Measurements from ENCODE around the gene RPA1.
A peak's percentile ranks its signal among the peaks of the same experiment; 100 is the strongest.

RPA1 gene

DNA sequence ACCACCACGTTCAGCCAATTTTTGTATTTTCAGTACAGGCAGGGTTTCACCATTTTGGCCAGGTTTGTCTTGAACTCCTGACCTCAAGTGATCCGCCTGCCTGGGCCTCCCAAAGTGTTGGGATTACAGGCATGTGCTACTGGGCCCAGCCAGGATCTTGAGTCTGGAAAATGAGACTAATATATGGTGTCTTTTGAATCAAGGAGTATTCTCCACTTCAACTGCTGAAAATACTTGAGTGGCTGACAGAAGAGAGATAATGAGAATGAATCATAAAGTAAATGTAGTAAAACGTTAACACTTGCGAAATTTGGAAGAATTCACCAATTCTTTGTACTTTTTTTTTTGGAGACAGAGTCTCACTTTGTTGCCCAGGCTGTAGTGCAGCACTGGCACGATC, 16.7 kb upstream of the RPA1 start:
- no peak overlapping the region for H3K4me3 ChIP-seq (ENCODE audit: low read depth, low read length)
- TF ChIP-seq, protein P1, sequence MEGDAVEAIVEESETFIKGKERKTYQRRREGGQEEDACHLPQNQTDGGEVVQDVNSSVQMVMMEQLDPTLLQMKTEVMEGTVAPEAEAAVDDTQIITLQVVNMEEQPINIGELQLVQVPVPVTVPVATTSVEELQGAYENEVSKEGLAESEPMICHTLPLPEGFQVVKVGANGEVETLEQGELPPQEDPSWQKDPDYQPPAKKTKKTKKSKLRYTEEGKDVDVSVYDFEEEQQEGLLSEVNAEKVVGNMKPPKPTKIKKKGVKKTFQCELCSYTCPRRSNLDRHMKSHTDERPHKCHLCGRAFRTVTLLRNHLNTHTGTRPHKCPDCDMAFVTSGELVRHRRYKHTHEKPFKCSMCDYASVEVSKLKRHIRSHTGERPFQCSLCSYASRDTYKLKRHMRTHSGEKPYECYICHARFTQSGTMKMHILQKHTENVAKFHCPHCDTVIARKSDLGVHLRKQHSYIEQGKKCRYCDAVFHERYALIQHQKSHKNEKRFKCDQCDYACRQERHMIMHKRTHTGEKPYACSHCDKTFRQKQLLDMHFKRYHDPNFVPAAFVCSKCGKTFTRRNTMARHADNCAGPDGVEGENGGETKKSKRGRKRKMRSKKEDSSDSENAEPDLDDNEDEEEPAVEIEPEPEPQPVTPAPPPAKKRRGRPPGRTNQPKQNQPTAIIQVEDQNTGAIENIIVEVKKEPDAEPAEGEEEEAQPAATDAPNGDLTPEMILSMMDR (IDR thresholded peaks at IDR 0.05; ENCODE audit: low read depth, low read length), result no peak

DNA sequence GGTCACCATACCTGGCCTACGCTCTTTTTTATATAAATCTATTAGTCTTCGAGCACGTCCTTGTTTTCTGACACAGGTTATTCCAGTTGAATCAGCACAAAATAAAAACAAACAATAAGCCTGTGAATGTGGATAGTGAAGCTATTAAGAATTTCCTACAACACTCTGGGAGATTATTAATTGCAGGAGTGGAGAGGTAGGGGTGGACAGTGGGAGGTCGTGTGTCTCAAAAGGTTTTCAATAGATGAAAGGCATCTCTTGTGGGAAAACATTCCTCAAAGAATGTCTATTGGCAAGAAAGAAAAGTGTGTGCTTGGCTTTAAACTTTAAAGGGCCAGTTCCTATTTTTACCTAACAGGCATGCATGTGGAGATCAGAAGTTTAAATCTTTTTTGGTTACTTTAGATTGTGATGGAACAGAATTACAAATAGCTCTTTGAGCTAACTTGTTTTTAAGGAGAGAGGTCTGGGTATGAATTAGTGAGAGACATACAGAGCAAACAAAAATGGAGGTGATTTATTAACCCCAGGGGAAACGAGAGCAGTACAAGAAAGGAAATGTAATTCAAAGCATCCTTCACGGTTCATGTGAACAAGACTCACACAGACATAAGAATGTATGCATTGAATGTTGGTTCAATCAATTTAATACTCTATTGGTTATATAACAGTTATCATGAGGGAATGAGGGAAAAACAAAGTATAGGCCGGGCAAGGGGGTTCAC, 9.1 kb upstream of the RPA1 start:
- no peak overlapping the region for H3K4me3 ChIP-seq (ENCODE audit: low read depth, low read length)
- TF ChIP-seq, protein P1 (IDR thresholded peaks at IDR 0.05; ENCODE audit: low read depth, low read length), result no peak

DNA sequence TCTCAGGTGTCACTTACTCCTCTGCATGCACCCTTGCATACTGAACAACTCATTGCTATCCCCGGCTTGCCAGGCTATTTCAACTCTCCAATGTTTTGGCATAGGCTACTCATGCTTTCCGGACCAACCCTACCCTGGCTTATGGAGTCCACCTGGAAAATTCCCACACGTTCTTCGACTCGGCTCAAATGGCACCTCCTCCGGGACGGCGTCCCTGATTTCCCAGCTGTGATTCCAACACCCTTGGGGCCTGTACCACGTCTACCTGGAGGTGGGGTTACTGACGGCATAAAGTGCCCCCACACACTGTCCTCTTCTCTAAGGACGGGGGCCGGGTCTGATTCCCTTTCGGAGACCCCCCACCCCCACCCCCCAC, 601 bp upstream of the RPA1 start:
- H3K4me3 ChIP-seq (ENCODE audit: low read depth, low read length), result peak overlapping the region; percentile 69
- TF ChIP-seq, protein P1 (IDR thresholded peaks at IDR 0.05; ENCODE audit: low read depth, low read length), result no peak

DNA sequence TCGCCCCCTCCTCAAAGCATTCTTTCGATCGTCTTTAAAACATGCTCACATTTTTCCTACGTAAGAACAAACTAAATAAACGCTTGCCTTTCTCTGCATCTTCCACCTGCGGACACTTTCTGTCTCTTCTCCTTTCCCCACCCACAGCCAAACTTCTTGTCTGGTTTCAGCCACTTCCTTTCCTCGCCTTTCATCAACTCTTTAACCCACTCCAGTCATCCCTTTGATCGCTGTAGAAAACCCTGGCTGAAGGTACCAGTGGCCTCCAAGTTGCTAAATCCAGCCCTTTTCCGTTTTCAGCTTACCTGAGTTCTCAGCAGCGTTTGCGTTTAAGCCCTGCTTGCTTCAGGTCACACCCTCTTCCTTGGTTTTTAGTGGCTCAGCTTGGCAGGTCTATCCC, 483 bp downstream of the RPA1 start:
- peak overlapping the region; percentile 69 for H3K4me3 ChIP-seq (ENCODE audit: low read depth, low read length)
- TF ChIP-seq, protein P1 (IDR thresholded peaks at IDR 0.05; ENCODE audit: low read depth, low read length), result no peak

- no peak overlapping the region for H3K4me3 ChIP-seq (ENCODE audit: low read depth, low read length)
- TF ChIP-seq, protein P1 (IDR thresholded peaks at IDR 0.05; ENCODE audit: low read depth, low read length), result no peak
These were observed 4.8 kb downstream of the RPA1 start for GRCh38 chr17:1834380-1835149.

GRCh38 chr17:1839516-1839915, 9.7 kb downstream of the RPA1 start:
- no peak overlapping the region for H3K4me3 ChIP-seq (ENCODE audit: low read depth, low read length)
- TF ChIP-seq, protein P1 (IDR thresholded peaks at IDR 0.05; ENCODE audit: low read depth, low read length), result no peak

GRCh38 chr17:1843947-1844346, 14.1 kb downstream of the RPA1 start:
- no peak overlapping the region for H3K4me3 ChIP-seq (ENCODE audit: low read depth, low read length)
- TF ChIP-seq, protein P1 (IDR thresholded peaks at IDR 0.05; ENCODE audit: low read depth, low read length), result no peak
